Kidney (tissue), 14 donors: ENCODE results near the gene AMH. TPM values are rescaled to one million over a fixed set of nuclear protein-coding genes. Genes with fewer than 3 reads are reported as not detected.
"Not testable (repeated sequence)": the region's sequence is repeated elsewhere in the genome, so short reads cannot be mapped to it uniquely, and the experiment has no call there.

Experiments
- DNase-seq, 5 donors: peaks; one replicate each; pipeline ENCODE4 v3.0.0-alpha.2; 2013 to 2020
- FAIRE-seq: peaks from 2 replicates; lab custom pipeline; 2012; peaks lifted over from hg19 to GRCh38; lab: Jason Lieb, UNC
- H3K27ac ChIP-seq, 2 donors: one replicate each; pipeline ENCODE4 v1.7.0; 2013; ENCODE audit warnings: low read depth in 2 of 2, low read length in 2 of 2, inconsistent platforms in 1 of 2
- H3K27me3 ChIP-seq: one replicate; pipeline ENCODE4 v1.7.1; 2013; ENCODE audit warnings: low read length, inconsistent platforms; ENCODE audit not compliant: control insufficient read depth, insufficient read depth
- H3K36me3 ChIP-seq, 3 donors: one replicate each; pipeline versions ENCODE4 v1.7.0 to v1.7.1; 2013; ENCODE audit warnings: low read length in 3 of 3, control low read depth in 1 of 3, inconsistent platforms in 1 of 3; ENCODE audit not compliant: insufficient read depth in 3 of 3, control insufficient read depth in 2 of 3
- H3K4me1 ChIP-seq, 3 donors: one replicate each; pipeline versions ENCODE4 v1.7.0 to v1.7.1; 2013; ENCODE audit warnings: low read length in 3 of 3, inconsistent platforms in 1 of 3, low read depth in 1 of 3; ENCODE audit not compliant: control insufficient read depth in 2 of 3, insufficient read depth in 2 of 3
- H3K4me3 ChIP-seq, 3 donors: one replicate each; pipeline versions ENCODE4 v1.7.0 to v1.8.1; 2013; ENCODE audit warnings: low read length in 3 of 3, control low read depth in 1 of 3, inconsistent platforms in 1 of 3
- H3K9ac ChIP-seq, 3 donors: one replicate each; pipeline versions ENCODE4 v1.7.0 to v1.7.1; 2013; ENCODE audit warnings: low read length in 3 of 3, control low read depth in 1 of 3, inconsistent platforms in 1 of 3
- H3K9me3 ChIP-seq, 3 donors: one replicate each; pipeline versions ENCODE4 v1.7.0 to v1.7.1; 2013; ENCODE audit warnings: low read length in 3 of 3, control low read depth in 1 of 3, inconsistent platforms in 1 of 3; ENCODE audit not compliant: control insufficient read depth in 2 of 3, insufficient read depth in 1 of 3
- intact Hi-C: fragments of 100-400 bp; cut with DNase I; formaldehyde crosslinking; loops from one replicate; pipeline ENCODE4 v1.11.1; 2022
- polyA plus RNA-seq: library from polyadenylated mRNA; stranded (reverse); fragments of 350-450 nt; fragmentation: Illumina TruSeq; extraction: RNeasy Lipid Tissue Mini Kit (QIAGEN cat#74804); gene quantifications from one replicate; pipeline ENCODE4 v1.2.3, GENCODE V29; 2014; ENCODE audit warnings: low read depth, low replicate concordance; ENCODE audit not compliant: insufficient read depth
- total RNA-seq: library from RNA; stranded (reverse); fragmentation: NEBNext Ultra II Directional; extraction: Animal tissue kit (Norgen Biotek cat#: 25700); gene quantifications from one replicate; pipeline ENCODE4 v1.2.1, GENCODE V29; 2021
- TF ChIP-seq, protein P1 (sequence below): IDR thresholded peaks from 3 replicates; pipeline ENCODE4 v1.5.1; 2012; ENCODE audit warnings: mild to moderate bottlenecking, moderate library complexity, borderline replicate concordance; ENCODE audit not compliant: insufficient read depth; ENCODE audit errors: extremely low read depth
- donor health status: control.
- donor health status: control.
- donor health status: control.
- donor health status: control.
- donor health status: control.
- donor health status: DM: yes; HTN: yes; CAD: no.
- donor health status: Normal renal cell carcinoma (clear cell type).

The AMH gene
- total and polyA plus RNA-seq, 2 donors from 2014 or later = 0.60 to 1.0 TPM

DNA sequence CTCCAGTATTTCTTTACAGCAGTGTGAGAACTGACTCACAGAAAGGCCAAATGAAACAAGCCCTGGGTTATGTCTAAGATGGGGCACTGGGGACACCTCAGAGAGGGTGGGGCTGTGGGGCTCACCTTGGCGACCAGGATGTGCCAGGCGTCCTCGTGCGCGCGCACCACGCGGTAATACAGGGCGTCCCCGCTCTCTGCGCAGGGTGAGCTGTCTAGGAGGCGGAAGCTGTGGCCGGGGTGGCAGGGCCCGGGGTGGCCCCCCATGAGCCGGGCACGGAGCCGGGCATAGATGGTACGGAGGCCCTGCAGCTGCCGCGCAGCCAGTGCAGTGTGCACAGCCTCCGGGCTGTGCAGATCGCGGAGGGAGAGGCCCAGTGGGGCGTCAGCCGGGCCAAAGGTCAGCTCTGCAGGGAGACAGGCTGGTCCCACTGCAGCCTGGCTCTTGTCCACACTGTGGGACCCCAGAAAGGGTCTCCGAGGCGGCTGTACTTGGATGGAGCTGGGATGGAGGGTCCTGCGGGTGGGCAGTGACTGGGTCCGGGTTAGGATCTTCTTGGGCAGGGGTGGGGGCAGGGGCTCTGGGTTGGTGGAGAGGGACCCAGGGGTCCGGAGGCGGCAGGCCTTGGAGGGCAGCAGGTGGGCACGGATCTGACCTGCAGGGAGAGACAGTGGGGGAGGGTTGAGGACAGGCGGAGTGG is 29.5 kb downstream of the AMH start:
- DNase-seq = no peak
- no peak for FAIRE-seq
- Histone ChIP-seq H3K9ac (no peak overlapping the region), H3K9me3 (no peaks in the 10 kb centered on the region), H3K27ac (no peak overlapping the region), H3K4me1 (peaks cover 0 to 5% (median 0%) of the 10 kb centered on the region in 3 donors), H3K36me3 (no peaks in the 10 kb centered on the region), H3K4me3 (no peak overlapping the region), H3K27me3 (no peaks in the 10 kb centered on the region)
- intact Hi-C loops = no loop called here
- TF ChIP-seq, protein P1, sequence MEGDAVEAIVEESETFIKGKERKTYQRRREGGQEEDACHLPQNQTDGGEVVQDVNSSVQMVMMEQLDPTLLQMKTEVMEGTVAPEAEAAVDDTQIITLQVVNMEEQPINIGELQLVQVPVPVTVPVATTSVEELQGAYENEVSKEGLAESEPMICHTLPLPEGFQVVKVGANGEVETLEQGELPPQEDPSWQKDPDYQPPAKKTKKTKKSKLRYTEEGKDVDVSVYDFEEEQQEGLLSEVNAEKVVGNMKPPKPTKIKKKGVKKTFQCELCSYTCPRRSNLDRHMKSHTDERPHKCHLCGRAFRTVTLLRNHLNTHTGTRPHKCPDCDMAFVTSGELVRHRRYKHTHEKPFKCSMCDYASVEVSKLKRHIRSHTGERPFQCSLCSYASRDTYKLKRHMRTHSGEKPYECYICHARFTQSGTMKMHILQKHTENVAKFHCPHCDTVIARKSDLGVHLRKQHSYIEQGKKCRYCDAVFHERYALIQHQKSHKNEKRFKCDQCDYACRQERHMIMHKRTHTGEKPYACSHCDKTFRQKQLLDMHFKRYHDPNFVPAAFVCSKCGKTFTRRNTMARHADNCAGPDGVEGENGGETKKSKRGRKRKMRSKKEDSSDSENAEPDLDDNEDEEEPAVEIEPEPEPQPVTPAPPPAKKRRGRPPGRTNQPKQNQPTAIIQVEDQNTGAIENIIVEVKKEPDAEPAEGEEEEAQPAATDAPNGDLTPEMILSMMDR = no peak

DNA sequence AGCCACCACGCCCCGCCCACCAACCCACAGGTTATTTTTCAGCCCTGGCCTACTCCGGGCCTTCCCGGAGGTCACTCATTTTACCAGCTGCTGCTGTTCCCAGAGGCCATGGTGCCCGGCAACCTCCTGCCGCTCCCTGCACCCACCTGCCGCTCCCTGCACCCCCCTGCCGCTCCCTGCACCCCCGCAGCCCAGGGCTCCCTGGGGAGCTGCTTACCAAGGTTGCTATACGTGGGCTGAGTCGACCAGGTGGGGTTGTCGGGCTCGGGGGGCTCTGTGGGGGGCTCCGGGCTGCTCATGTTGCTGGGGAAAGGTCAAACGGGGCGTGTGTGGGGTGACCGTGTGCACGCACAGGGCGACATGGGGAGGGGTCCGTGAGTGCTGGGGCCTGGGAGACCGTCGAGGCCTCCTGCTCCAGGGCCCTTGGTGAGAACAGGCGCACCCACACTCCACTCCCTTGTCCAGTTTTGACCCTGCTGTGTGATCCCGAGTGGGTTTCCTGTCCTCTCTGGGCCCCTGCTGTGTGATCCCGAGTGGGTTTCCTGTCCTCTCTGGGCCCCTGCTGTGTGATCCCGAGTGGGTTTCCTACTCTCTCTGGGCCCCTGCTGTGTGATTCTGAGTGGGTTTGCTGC is 31.6 kb downstream of the AMH start:
- H3K4me3 ChIP-seq = no peak overlapping the region
- TF ChIP-seq, protein P1 = no peak
- FAIRE-seq (no peak), DNase-seq (no peak)
- H3K9me3 ChIP-seq = no peaks in the 10 kb centered on the region
- no peak overlapping the region for H3K27ac ChIP-seq
- intact Hi-C loops = no loop called here
- no peaks in the 10 kb centered on the region for H3K4me1 ChIP-seq
- H3K27me3 ChIP-seq = no peaks in the 10 kb centered on the region
- no peaks in the 10 kb centered on the region for H3K36me3 ChIP-seq
- no peak overlapping the region for H3K9ac ChIP-seq

DNA sequence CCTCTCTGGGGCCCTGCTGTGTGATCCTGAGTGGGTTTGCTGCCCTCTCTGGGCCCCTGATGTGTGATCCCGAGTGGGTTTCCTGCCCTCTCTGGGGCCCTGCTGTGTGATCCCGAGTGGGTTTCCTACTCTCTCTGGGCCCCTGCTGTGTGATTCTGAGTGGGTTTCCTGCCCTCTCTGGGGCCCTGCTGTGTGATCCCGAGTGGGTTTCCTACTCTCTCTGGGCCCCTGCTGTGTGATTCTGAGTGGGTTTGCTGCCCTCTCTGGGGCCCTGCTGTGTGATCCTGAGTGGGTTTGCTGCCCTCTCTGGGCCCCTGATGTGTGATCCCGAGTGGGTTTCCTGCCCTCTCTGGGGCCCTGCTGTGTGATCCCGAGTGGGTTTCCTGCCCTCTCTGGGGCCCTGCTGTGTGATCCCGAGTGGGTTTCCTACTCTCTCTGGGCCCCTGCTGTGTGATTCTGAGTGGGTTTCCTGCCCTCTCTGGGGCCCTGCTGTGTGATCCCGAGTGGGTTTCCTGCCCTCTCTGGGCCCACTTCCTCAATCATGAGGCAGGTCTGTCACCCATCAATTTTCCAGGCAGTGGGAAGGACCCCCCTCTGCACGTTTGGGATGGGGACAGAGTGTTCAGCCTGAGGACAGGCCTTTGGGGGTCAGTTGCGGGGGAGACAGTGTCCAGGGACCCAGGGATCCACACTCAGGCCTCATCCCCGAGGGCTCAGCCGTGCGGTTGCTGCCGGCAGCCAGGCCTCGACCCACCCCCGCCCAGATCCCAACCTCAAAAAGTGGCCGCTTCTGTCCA is 32.3 kb downstream of the AMH start:
- Histone ChIP-seq H3K4me3 (peak overlapping the region in 2 of 3 donors; percentile 25 to 29), H3K9ac (peak overlapping the region in 1 of 3 donors; percentile 12)
- intact Hi-C loops, H3K4me1 ChIP-seq, H3K27ac ChIP-seq, H3K9me3 ChIP-seq, DNase-seq, H3K36me3 ChIP-seq, H3K27me3 ChIP-seq, FAIRE-seq: not testable (repeated sequence)
